Large intestine (tissue), 3 donors: ENCODE measurements around the gene ACP1. TPM values are rescaled to one million over a fixed set of nuclear protein-coding genes. Genes with fewer than 3 reads are reported as not detected.
"Not testable (repeated sequence)": the region's sequence is repeated elsewhere in the genome, so short reads cannot be mapped to it uniquely, and the experiment has no call there.

Experiments used
- DNase-seq, 2 donors: peaks; one replicate each; pipeline versions ENCODE4 v3.0.0 to v3.0.0-alpha.2; 2013
- H3K27ac ChIP-seq: one replicate; pipeline ENCODE4 v1.5.1; 2013; ENCODE audit warnings: low read length
- H3K27me3 ChIP-seq: 2 replicates; pipeline ENCODE4 v1.6.1; 2013; ENCODE audit warnings: low read length; ENCODE audit not compliant: control insufficient read depth, insufficient read depth
- H3K36me3 ChIP-seq: 2 replicates; pipeline ENCODE4 v1.6.1; 2013; ENCODE audit warnings: low read length; ENCODE audit not compliant: control insufficient read depth, insufficient read depth
- H3K4me1 ChIP-seq: one replicate; pipeline ENCODE4 v1.6.1; 2013; ENCODE audit warnings: low read length; ENCODE audit not compliant: control insufficient read depth, insufficient read depth
- H3K4me3 ChIP-seq: one replicate; pipeline ENCODE4 v1.5.1; 2013; ENCODE audit warnings: low read length
- H3K9me3 ChIP-seq: one replicate; pipeline ENCODE4 v1.6.1; 2013; ENCODE audit warnings: mild to moderate bottlenecking, low read depth, low read length, moderate library complexity; ENCODE audit not compliant: control insufficient read depth
- WGBS: methylation state at CpG from one replicate; pipeline ENCODE4 v1.1.5; 2013; ENCODE audit warnings: low lambda C conversion rate; ENCODE audit not compliant: insufficient coverage; 5-methylcytosine and 5-hydroxymethylcytosine counted together
- polyA plus RNA-seq: library from polyadenylated mRNA; unstranded; fragments of 120-200 nt; gene quantifications from one replicate; pipeline ENCODE4 v1.2.1, GENCODE V29; 2013

The ACP1 gene
- polyA plus RNA-seq, 1 donor, result 163 TPM

DNA sequence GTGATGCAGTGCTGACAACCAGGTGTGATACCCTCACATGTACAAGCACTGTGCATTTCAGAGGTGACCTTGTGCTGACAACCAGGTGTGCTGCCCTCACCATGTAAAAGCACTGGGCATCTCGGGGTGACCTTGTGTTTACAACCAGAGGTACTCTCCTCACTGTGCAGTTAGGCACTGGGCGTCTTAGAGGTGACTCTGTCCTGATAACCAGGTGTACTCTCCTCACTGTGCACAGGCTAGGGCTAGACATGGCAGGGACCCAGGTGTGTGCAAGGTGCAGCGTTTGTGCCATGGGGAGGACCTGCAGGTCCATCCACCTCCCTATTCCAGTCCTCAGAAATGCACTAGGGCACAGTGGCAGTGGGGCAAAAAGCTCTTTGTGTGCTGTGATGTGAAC is 31.6 kb downstream of the ACP1 start:
- no peak overlapping the region for H3K27ac ChIP-seq
- DNase-seq, result no peak
- H3K4me3 ChIP-seq, result no peak overlapping the region
- no peaks in the 10 kb centered on the region for H3K4me1 ChIP-seq
- H3K9me3 ChIP-seq, result no peaks in the 10 kb centered on the region
- peaks cover 4% of the 10 kb centered on the region for H3K27me3 ChIP-seq
- no peaks in the 10 kb centered on the region for H3K36me3 ChIP-seq
- WGBS, result no CpG with 5 or more reads among the region's 3 CpGs

DNA sequence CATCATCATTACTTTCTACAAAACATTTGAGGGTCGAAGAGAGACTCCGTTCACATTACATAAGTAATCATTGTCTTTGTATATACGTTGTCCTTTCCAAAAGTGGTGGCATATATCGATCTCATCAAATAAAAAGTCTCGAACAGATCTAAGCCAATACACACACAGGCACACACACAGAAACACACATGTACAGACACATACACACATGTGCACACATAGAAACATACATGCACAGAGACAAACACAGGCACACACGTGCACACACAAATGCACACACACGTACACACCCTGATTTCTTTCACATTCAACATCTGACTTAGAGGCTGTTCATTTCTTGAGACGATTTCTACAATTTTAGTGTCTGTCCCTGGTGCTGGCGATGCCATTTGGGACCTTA is 40.6 kb downstream of the ACP1 start:
- no peak for DNase-seq
- Histone ChIP-seq H3K4me1 (no peaks in the 10 kb centered on the region), H3K4me3 (no peak overlapping the region), H3K36me3 (no peaks in the 10 kb centered on the region), H3K9me3 (no peaks in the 10 kb centered on the region), H3K27me3 (no peaks in the 10 kb centered on the region), H3K27ac (no peak overlapping the region)
- WGBS, result no CpG with 5 or more reads among the region's 9 CpGs

DNA sequence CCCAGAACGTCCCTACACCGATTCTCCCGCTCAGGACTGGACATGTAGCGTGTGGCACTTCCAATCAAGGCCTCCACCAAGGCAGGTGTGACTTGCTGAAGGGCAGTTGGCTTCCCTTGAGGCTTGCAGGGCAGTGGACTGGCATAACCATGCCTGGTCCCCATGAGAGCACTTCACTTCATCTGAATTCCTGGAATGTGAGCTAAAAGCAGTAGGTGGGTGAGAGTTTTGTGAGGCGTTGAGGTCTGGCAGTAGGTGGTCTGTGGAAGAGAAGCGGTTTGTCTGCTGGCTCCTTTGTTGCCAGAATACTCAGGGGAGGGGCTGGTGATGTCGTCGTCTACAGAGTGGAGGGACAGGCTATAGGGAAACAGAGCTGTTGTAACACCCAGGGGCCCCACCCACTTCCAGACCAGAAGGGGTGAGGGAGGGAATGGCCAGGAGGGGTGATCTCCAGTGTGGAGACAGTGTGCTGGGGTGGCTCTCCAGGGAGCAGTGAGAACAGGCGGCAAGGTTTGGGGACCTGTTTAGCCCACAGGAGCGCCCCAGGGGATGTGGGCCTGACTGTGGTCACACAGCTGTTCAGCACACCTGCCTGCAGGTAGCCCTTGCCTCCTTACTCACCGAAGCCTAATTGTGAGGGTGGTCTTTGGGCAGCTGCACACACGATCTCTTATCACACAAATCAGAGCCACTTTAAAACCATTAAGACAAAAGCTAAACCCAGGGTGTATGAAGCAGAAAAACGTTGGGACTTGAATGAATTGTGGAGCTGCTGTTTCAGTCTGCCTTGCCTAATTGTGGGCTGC is 44.6 kb downstream of the ACP1 start:
- H3K9me3 ChIP-seq, result no peaks in the 10 kb centered on the region
- no peak overlapping the region for H3K27ac ChIP-seq
- no peak overlapping the region for H3K4me3 ChIP-seq
- DNase-seq, result no peak
- H3K27me3 ChIP-seq, result no peaks in the 10 kb centered on the region
- H3K36me3 ChIP-seq, result no peaks in the 10 kb centered on the region
- no CpG with 5 or more reads among the region's 13 CpGs for WGBS
- H3K4me1 ChIP-seq, result no peaks in the 10 kb centered on the region

DNA sequence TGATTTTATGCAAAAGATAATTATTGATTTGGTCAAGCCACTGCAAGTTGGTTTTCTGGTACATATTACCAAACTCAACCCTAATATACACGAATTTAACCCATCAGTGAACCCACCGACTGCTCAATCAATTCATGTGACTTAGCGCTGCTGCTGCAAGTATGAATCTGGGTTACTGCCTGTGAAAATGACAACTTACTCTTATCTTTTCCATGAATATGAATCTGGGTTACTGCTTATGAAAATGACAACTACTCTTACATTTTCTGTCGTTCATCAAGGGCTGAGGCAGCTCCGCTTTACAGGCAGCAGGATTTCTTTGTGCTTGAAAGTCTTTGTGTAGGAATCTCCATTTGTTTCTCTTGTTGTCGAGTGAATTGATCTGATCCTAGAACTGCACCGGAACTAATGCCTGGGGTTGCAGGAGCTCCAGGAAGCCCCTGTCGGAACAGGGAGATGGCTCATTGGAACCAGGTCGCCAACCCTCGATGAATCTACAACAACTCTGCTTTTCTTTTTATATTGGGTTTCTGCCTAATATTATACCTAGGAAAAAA is 45.3 kb downstream of the ACP1 start:
- no peaks in the 10 kb centered on the region for H3K4me1 ChIP-seq
- H3K27me3 ChIP-seq, result no peaks in the 10 kb centered on the region
- no peak for DNase-seq
- no peaks in the 10 kb centered on the region for H3K36me3 ChIP-seq
- H3K4me3 ChIP-seq, result no peak overlapping the region
- no CpG with 5 or more reads among the region's 10 CpGs for WGBS
- H3K9me3 ChIP-seq, result no peaks in the 10 kb centered on the region
- H3K27ac ChIP-seq, result no peak overlapping the region

GRCh38 chr2:310994-311393 is 46.2 kb downstream of the ACP1 start:
- H3K4me3 ChIP-seq, result no peak overlapping the region
- H3K27me3 ChIP-seq, result no peaks in the 10 kb centered on the region
- no peaks in the 10 kb centered on the region for H3K9me3 ChIP-seq
- H3K27ac ChIP-seq, result no peak overlapping the region
- WGBS, result 100% methylated on average over 2 of the region's 5 CpGs
- H3K36me3 ChIP-seq, result no peaks in the 10 kb centered on the region
- DNase-seq, result no peak
- no peaks in the 10 kb centered on the region for H3K4me1 ChIP-seq

DNA sequence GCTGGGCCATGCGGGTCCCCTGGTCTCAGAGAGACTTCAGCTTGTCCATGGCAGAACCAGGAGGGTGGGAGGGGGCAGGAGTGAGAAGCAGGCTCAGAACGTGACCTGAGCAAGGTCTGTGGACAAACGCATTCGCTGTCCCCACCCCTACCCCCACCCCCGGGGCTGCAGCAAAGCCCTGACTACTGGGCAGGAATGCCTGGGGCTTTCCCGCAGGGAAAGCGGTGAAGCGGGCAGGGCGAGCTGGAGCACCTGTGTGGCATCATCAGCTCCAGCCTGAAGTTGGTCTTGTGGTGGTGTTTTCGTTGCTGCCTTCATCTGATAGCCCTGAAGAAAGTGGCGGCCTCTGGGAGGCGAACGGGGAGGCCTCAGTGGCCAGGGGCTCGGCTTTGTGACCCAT is 49.2 kb downstream of the ACP1 start:
- Histone ChIP-seq H3K27me3 (no peaks in the 10 kb centered on the region), H3K4me1 (no peaks in the 10 kb centered on the region), H3K4me3 (no peak overlapping the region), H3K36me3 (no peaks in the 10 kb centered on the region), H3K9me3 (peaks cover 6% of the 10 kb centered on the region), H3K27ac (no peak overlapping the region)
- WGBS, result no CpG with 5 or more reads among the region's 14 CpGs
- no peak for DNase-seq

GRCh38 chr2:314561-315336 is 50.0 kb downstream of the ACP1 start:
- DNase-seq, result no peak
- Histone ChIP-seq H3K4me1 (no peaks in the 10 kb centered on the region), H3K4me3 (no peak overlapping the region), H3K36me3 (no peaks in the 10 kb centered on the region), H3K27me3 (no peaks in the 10 kb centered on the region), H3K27ac (no peak overlapping the region), H3K9me3 (peaks cover 10% of the 10 kb centered on the region)
- 100% methylated on average over 5 of the region's 56 CpGs for WGBS

DNA sequence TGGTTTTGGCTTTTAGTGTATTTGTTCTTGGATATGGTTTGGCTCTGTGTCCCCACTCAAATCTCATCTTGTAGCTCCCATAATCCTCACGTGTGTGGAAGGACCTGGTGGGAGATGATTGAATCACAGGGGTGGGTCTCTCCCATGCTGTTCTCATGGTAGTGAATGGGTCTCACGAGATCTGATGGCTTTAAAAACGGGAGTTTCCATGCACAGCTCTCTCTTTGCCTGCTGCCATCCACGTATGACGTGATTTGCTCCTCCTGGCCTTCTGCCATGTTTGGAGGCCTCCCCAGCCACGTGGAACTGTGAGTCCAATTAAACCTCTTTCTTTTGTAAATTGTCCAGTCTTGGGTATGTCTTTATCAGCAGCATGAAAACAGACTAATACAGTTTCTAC is 51.2 kb downstream of the ACP1 start:
- not testable (repeated sequence) for H3K4me3 ChIP-seq, H3K27me3 ChIP-seq, H3K9me3 ChIP-seq, H3K36me3 ChIP-seq, H3K27ac ChIP-seq, DNase-seq, H3K4me1 ChIP-seq
- WGBS, result no CpG with 5 or more reads among the region's 6 CpGs

GRCh38 chr2:316381-316780 is 51.6 kb downstream of the ACP1 start:
- Histone ChIP-seq H3K27me3 (no peaks in the 10 kb centered on the region), H3K4me3 (no peak overlapping the region), H3K4me1 (no peaks in the 10 kb centered on the region), H3K27ac (no peak overlapping the region), H3K9me3 (peaks cover 10% of the 10 kb centered on the region), H3K36me3 (no peaks in the 10 kb centered on the region)
- WGBS, result no CpG with 5 or more reads among the region's 12 CpGs
- DNase-seq, result no peak

DNA sequence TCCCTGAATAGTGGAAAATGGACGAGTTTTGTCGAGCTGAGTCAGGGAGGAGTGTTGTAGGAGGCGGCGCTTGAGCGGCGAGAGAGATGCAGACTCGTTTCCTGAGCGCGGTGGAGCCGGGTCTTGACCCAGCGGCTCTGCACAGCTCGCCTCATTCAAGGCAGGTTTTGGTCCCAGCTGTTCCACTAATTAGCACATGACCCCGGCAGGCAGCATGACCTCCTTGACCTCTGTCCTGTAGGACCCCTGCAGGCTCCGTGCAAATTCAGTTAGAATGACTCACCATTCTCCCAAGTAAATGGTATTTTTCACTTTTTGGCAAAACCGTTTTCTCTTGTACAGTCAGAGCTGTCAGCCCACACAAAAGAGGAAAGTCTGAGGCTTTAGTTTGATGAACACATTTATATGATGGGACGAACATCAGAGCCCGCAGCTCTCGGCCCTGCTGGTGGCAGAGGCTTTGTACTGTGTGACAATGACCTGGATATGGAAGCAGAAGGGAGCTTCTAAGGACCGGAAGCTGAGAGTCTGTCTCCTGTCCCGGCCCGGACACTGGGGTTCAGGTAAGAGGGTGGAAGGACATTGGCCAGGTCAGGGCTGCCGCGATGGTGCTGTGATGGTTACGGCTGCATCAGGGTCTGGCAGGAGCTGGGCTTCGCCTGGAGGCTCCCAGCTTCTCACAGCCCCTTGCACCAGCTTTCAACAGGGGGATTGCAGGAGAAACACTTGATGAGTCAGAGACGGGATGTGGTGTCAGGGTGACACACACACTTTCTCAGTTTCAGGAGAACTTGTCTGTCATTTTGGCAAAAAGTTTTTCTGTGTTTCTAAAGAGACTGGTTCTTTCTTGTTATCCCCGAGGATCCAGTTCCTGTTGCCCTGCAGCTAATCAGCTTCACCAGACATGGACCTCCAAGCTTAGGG is 53.0 kb downstream of the ACP1 start:
- no peak for DNase-seq
- Histone ChIP-seq H3K36me3 (no peaks in the 10 kb centered on the region), H3K4me3 (no peak overlapping the region), H3K4me1 (no peaks in the 10 kb centered on the region), H3K9me3 (peaks cover 10% of the 10 kb centered on the region), H3K27me3 (no peaks in the 10 kb centered on the region), H3K27ac (no peak overlapping the region)
- 60% methylated on average over 5 of the region's 27 CpGs for WGBS
